ENCODE measurements around the gene ATP13A3. TPM values are rescaled to one million over a fixed set of nuclear protein-coding genes. Genes with fewer than 3 reads are reported as not detected.

The ATP13A3 gene
- total and polyA plus RNA-seq, 10 of the 15 experiments (the other 5 are each of a cell fraction or from before 2014, with no cell fraction given) = 14.0 to 108 (median 69.5) TPM

- SMC1A ChIA-PET (ENCODE audit: uncharacterized antibody, unreplicated experiment) = interaction anchor here (1.4 kb wide), 1 partner anchor 13 kb away, joined by 3 read pairs; no protein-coding TSS in a partner anchor
Measured at GRCh38 chr3:194460566-194460965, 26.2 kb downstream of the ATP13A3 start.

More at GRCh38 chr3:194460566-194460965, 26.2 kb downstream of the ATP13A3 start:
- FAIRE-seq (no peak), ATAC-seq (no peak), DNase-seq (ENCODE audit: low read depth, low spot score) (no peak)
- Histone ChIP-seq H3K9ac (ENCODE audit: control insufficient read depth, insufficient read depth, low read length) (no peak overlapping the region), H3K9me3 (replicated peaks; ENCODE audit: control insufficient read depth, insufficient read depth, low read length) (no peaks in the 10 kb centered on the region), H3K4me3 (no peak overlapping the region), H4K20me1 (ENCODE audit: control insufficient read depth, insufficient read depth) (no peaks in the 10 kb centered on the region), H2AFZ (ENCODE audit: control insufficient read depth, low read depth, low read length) (no peak overlapping the region), H3K27me3 (replicated peaks in 1 of 2; ENCODE audit: control insufficient read depth in 2 of 2, insufficient read depth in 2 of 2, low read length in 1 of 2) (no peaks in the 10 kb centered on the region), H3K27ac (ENCODE audit: control insufficient read depth, insufficient read depth) (no peak overlapping the region), H3K79me2 (ENCODE audit: control insufficient read depth, insufficient read depth, low read length) (peaks cover 17% of the 10 kb centered on the region), H3K36me3 (ENCODE audit: control insufficient read depth in 2 of 2, insufficient read depth in 2 of 2, low read length in 1 of 2) (peaks cover 0 to 21% of the 10 kb centered on the region in 2 experiments; a peak in 2 of 4 replicates), H3K4me2 (ENCODE audit: control insufficient read depth, insufficient read depth) (no peak overlapping the region), H3K4me1 (ENCODE audit: control insufficient read depth, insufficient read depth, low read length) (0 out of 2 replicates have a peak, but pooled peaks cover 2% of the 10 kb centered on the region)
- intact Hi-C loops (cut with micrococcal nuclease; ENCODE audit: unreplicated experiment) = no loop called here
- TF ChIP-seq REST (IDR thresholded peaks at IDR 0.05; ENCODE audit: low read depth, low read length) (no peak), EED (IDR thresholded peaks at IDR 0.05; ENCODE audit: low read depth) (no peak), IRF4 (IDR thresholded peaks at IDR 0.05; ENCODE audit: low read depth, low read length) (no peak), RELA (IDR thresholded peaks at IDR 0.05; ENCODE audit: borderline replicate concordance, partially characterized antibody) (no peak), IKZF1 (conservative IDR thresholded peaks at IDR 0.05) (no peak), IKZF2 (IDR thresholded peaks at IDR 0.05) (no peak), RUNX3 (IDR thresholded peaks at IDR 0.05; ENCODE audit: low read length) (no peak), SUPT20H (IDR thresholded peaks at IDR 0.05; ENCODE audit: borderline replicate concordance, control insufficient read depth, low read depth, low read length) (no peak), EGR1 (IDR thresholded peaks at IDR 0.05; ENCODE audit: borderline replicate concordance in 1 of 2, low read depth in 2 of 2, low read length in 2 of 2) (no peak), KDM1A (IDR thresholded peaks at IDR 0.05; ENCODE audit: borderline replicate concordance) (no peak), ATF7 (IDR thresholded peaks at IDR 0.05; ENCODE audit: low read depth) (no peak), NFIC (IDR thresholded peaks at IDR 0.05; ENCODE audit: low read depth, low read length) (no peak), MYB (IDR thresholded peaks at IDR 0.05; ENCODE audit: borderline replicate concordance, low read depth, low read length) (no peak), ETV6 (conservative IDR thresholded peaks at IDR 0.05 in 1 of 2, IDR thresholded peaks at IDR 0.05 in 1 of 2; ENCODE audit: borderline replicate concordance in 1 of 2, low read depth in 1 of 2) (no peak)
- in situ Hi-C loops (cut with MboI) = no loop called here
- ChIA-PET CTCF (no interaction called here), POLR2A (interaction anchor here (1.4 kb wide), 1 partner anchor 11 kb away, joined by 3 read pairs; no protein-coding TSS in a partner anchor), RAD21 (ENCODE audit: unreplicated experiment) (no interaction called here)
- 94% methylated on average over 5 of the region's 5 CpGs for whole genome bisulfite sequencing (ENCODE audit: insufficient coverage, insufficient replicate concordance, low lambda C conversion rate, missing lambda C conversion rate)
- BruUV-seq (replicated peaks) = no TSS peak
